ENCODE measurements around the gene BRD9.
"Not testable (repeated sequence)": the region's sequence is repeated elsewhere in the genome, so short reads cannot be mapped to it uniquely, and the experiment has no call there.

Gene BRD9

GRCh38 chr5:856531-857425 lies 35.8 kb downstream of the BRD9 start:
- DNase-seq: no peak

GRCh38 chr5:855771-856530 lies 36.6 kb downstream of the BRD9 start:
- DNase-seq: no peak

GRCh38 chr5:854966-855743 lies 37.4 kb downstream of the BRD9 start:
- no peak for DNase-seq

GRCh38 chr5:854217-854616 lies 38.4 kb downstream of the BRD9 start:
- no peak for DNase-seq

- DNase-seq: not testable (repeated sequence)
Measured at GRCh38 chr5:853416-854090, 39.0 kb downstream of the BRD9 start.

- no peak for DNase-seq
Measured at GRCh38 chr5:852431-853401, 39.9 kb downstream of the BRD9 start.

GRCh38 chr5:852018-852417 lies 40.6 kb downstream of the BRD9 start:
- DNase-seq: no peak

- DNase-seq: no peak
Measured at GRCh38 chr5:851553-851952, 41.0 kb downstream of the BRD9 start.

GRCh38 chr5:851076-851475 lies 41.5 kb downstream of the BRD9 start:
- no peak for DNase-seq

GRCh38 chr5:850511-851006 lies 42.0 kb downstream of the BRD9 start, which contains the start of gene ZDHHC11:
Gene ZDHHC11 (minus strand): TSS chr5:850986. CDS start chr5:850602, 384 bp downstream.
- DNase-seq: peak; percentile 32

- no peak for DNase-seq
Measured at GRCh38 chr5:849651-850301, 42.8 kb downstream of the BRD9 start.

- no peak for DNase-seq
Measured at GRCh38 chr5:848671-849111, 43.9 kb downstream of the BRD9 start.

- not testable (repeated sequence) for DNase-seq
Measured at GRCh38 chr5:847736-848135, 44.9 kb downstream of the BRD9 start.

- DNase-seq: not testable (repeated sequence)
Measured at GRCh38 chr5:847212-847611, 45.4 kb downstream of the BRD9 start.

GRCh38 chr5:846602-847091 lies 46.0 kb downstream of the BRD9 start:
- not testable (repeated sequence) for DNase-seq

GRCh38 chr5:845676-846601 lies 46.7 kb downstream of the BRD9 start:
- DNase-seq: not testable (repeated sequence)

- not testable (repeated sequence) for DNase-seq
Measured at GRCh38 chr5:845031-845675, 47.4 kb downstream of the BRD9 start.

GRCh38 chr5:844426-844825 lies 48.2 kb downstream of the BRD9 start:
- not testable (repeated sequence) for DNase-seq

Data from NCI-H1105 (cell line).